ENCODE data around the gene C11orf24.

- TF ChIP-seq EZH2 (IDR thresholded peaks at IDR 0.05; ENCODE audit: borderline replicate concordance, insufficient read depth, low read depth, low read length, poor library complexity, severe bottlenecking) (no peak), CTCF (IDR thresholded peaks at IDR 0.05) (no peak)
Measured at GRCh38 chr11:68259122-68259959, 12.4 kb downstream of the C11orf24 start.
